ENCODE measurements around the gene LARP4B.

Gene LARP4B

DNA sequence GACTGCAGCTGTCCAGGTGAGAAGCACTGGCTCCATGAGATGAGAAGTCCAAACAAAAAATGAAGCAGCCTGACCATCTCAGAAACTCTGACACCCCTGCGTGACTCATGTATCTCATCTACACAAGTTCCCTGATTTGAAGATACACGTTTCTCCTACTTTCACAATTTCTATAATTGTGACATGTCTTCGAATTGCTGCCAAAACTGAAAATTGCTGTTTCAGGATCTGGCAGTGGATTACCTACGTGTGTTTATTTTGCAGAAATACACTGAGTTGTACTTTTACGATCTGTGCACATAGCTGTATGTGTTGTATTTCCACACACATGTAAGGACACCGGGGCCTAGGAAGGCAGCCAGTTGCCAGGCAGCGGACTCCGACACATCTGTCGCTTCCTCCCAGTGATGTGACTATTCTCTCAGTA lies 53.2 kb downstream of the LARP4B start:
- H3K4me1 ChIP-seq (ENCODE audit: control insufficient read depth in 2 of 2, insufficient read depth in 1 of 2, low read depth in 1 of 2, low read length in 2 of 2): no peaks in the 10 kb centered on the region
- no CpG with 5 or more reads among the region's 9 CpGs for WGBS, 2 donors (ENCODE audit: extremely low coverage in 2 of 2, insufficient read length in 2 of 2, insufficient replicate concordance in 1 of 2)
- no peak overlapping the region for H3K14ac ChIP-seq (ENCODE audit: low read length)
- H3K23ac ChIP-seq (ENCODE audit: low read depth, low read length, poor library complexity): no peak overlapping the region
- no peak overlapping the region for H3K4me2 ChIP-seq (ENCODE audit: insufficient read depth, low read length, poor library complexity, severe bottlenecking)
- no peak overlapping the region for H2BK120ac ChIP-seq (ENCODE audit: low read depth, low read length)
- H3K18ac ChIP-seq (ENCODE audit: low read length): no peak overlapping the region
- H3K4me3 ChIP-seq (ENCODE audit: low read length in 2 of 2): no peak overlapping the region
- no peaks in the 10 kb centered on the region for H3K9me3 ChIP-seq (replicated peaks in 1 of 2; ENCODE audit: control insufficient read depth in 2 of 2, insufficient read depth in 1 of 2, low read depth in 1 of 2, low read length in 2 of 2)
- DNase-seq (ENCODE audit: low spot score): no peak
- H4K91ac ChIP-seq (ENCODE audit: low read depth, low read length, poor library complexity): no peak overlapping the region
- H2AK5ac ChIP-seq (ENCODE audit: low read depth, low read length): no peak overlapping the region
- no peak overlapping the region for H2BK12ac ChIP-seq (ENCODE audit: low read length)
- H4K8ac ChIP-seq (ENCODE audit: low read depth, low read length): no peak overlapping the region
- no peak overlapping the region for H3K4ac ChIP-seq (ENCODE audit: low read length)
- H3K27me3 ChIP-seq (ENCODE audit: control insufficient read depth in 3 of 3, insufficient read depth in 3 of 3, low read depth in 1 of 3, low read length in 3 of 3): peaks cover 0 to 1% (median 0%) of the 10 kb centered on the region in 3 experiments
- no peak overlapping the region for H2AFZ ChIP-seq (ENCODE audit: low read length)
- no peak overlapping the region for H2BK15ac ChIP-seq (ENCODE audit: low read length)
- no peak overlapping the region for H2BK5ac ChIP-seq (ENCODE audit: low read length)
- H3K36me3 ChIP-seq (replicated peaks in 1 of 2; ENCODE audit: control insufficient read depth in 2 of 2, insufficient read depth in 2 of 2, low read length in 2 of 2): peaks cover 20 to 96% of the 10 kb centered on the region in 2 donors
- H3K9ac ChIP-seq (ENCODE audit: low read depth, low read length, poor library complexity): no peak overlapping the region
- no peak overlapping the region for H3K27ac ChIP-seq (replicated peaks; ENCODE audit: low read length)
- no peaks in the 10 kb centered on the region for H3K79me1 ChIP-seq (ENCODE audit: low read depth, low read length)

DNA sequence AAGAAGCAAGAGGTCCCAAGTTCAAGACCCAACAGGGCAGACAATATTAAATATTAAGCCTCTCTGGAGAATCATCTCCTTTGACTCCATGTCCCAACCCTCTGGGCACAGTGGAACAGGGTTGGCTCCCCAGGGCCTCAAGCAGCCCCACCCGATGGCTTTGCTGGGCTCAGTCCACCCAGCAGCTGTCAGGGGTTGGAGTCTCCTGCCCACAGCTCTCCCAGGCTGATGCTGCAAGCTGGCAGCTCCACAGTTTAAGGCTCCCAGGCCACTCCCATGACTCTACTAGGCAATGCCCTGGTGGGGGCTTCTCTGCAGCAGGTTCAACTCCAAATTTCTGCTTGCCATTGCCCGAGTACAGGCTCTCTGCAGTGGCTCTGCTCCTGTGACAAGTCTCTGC lies 55.1 kb downstream of the LARP4B start:
- Histone ChIP-seq H3K14ac (ENCODE audit: low read length) (no peak overlapping the region), H2AFZ (ENCODE audit: low read length) (no peak overlapping the region), H3K4ac (ENCODE audit: low read length) (no peak overlapping the region), H3K4me1 (ENCODE audit: control insufficient read depth in 2 of 2, insufficient read depth in 1 of 2, low read depth in 1 of 2, low read length in 2 of 2) (no peaks in the 10 kb centered on the region), H4K8ac (ENCODE audit: low read depth, low read length) (no peak overlapping the region), H3K36me3 (replicated peaks in 1 of 2; ENCODE audit: control insufficient read depth in 2 of 2, insufficient read depth in 2 of 2, low read length in 2 of 2) (peaks cover 21 to 96% of the 10 kb centered on the region in 2 donors), H2BK120ac (ENCODE audit: low read depth, low read length) (no peak overlapping the region), H3K23ac (ENCODE audit: low read depth, low read length, poor library complexity) (no peak overlapping the region), H3K27me3 (ENCODE audit: control insufficient read depth in 3 of 3, insufficient read depth in 3 of 3, low read depth in 1 of 3, low read length in 3 of 3) (peaks cover 0 to 1% (median 0%) of the 10 kb centered on the region in 3 experiments), H3K79me1 (ENCODE audit: low read depth, low read length) (peaks cover 10% of the 10 kb centered on the region), H4K91ac (ENCODE audit: low read depth, low read length, poor library complexity) (no peak overlapping the region), H3K18ac (ENCODE audit: low read length) (no peak overlapping the region), H2BK12ac (ENCODE audit: low read length) (no peak overlapping the region), H3K4me3 (ENCODE audit: low read length in 2 of 2) (no peak overlapping the region), H2AK5ac (ENCODE audit: low read depth, low read length) (no peak overlapping the region), H2BK15ac (ENCODE audit: low read length) (no peak overlapping the region), H2BK5ac (ENCODE audit: low read length) (no peak overlapping the region), H3K9me3 (replicated peaks in 1 of 2; ENCODE audit: control insufficient read depth in 2 of 2, insufficient read depth in 1 of 2, low read depth in 1 of 2, low read length in 2 of 2) (no peaks in the 10 kb centered on the region), H3K9ac (ENCODE audit: low read depth, low read length, poor library complexity) (no peak overlapping the region), H3K4me2 (ENCODE audit: insufficient read depth, low read length, poor library complexity, severe bottlenecking) (no peak overlapping the region), H3K27ac (replicated peaks; ENCODE audit: low read length) (no peak overlapping the region)
- DNase-seq (ENCODE audit: low spot score): no peak
- no CpG with 5 or more reads among the region's 2 CpGs for WGBS, 2 donors (ENCODE audit: extremely low coverage in 2 of 2, insufficient read length in 2 of 2, insufficient replicate concordance in 1 of 2)

DNA sequence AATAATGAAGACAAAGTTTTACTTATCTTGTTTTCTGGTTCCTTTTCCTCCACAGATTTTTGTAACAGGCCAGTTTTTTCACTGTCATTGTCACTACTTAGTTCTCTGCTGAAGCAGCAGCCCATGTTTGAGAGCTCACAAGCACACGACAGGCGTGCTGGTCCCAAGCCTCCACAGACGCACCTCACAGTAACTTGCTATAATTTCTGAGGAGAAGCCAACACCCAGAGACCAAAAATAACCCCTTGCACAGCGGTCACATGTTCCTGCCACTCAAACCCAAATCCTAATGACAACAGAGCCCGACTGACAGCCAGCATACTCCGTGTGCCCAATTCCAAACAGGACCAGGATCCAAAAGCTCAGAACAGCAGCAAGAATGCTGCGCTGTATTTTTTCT lies 58.5 kb downstream of the LARP4B start:
- H3K79me1 ChIP-seq (ENCODE audit: low read depth, low read length): peaks cover 13% of the 10 kb centered on the region
- no peaks in the 10 kb centered on the region for H3K9me3 ChIP-seq (replicated peaks in 1 of 2; ENCODE audit: control insufficient read depth in 2 of 2, insufficient read depth in 1 of 2, low read depth in 1 of 2, low read length in 2 of 2)
- DNase-seq (ENCODE audit: low spot score): no peak
- H2BK15ac ChIP-seq (ENCODE audit: low read length): no peak overlapping the region
- H3K14ac ChIP-seq (ENCODE audit: low read length): no peak overlapping the region
- no peak overlapping the region for H3K27ac ChIP-seq (replicated peaks; ENCODE audit: low read length)
- no peak overlapping the region for H3K9ac ChIP-seq (ENCODE audit: low read depth, low read length, poor library complexity)
- H4K91ac ChIP-seq (ENCODE audit: low read depth, low read length, poor library complexity): no peak overlapping the region
- no peak overlapping the region for H2AK5ac ChIP-seq (ENCODE audit: low read depth, low read length)
- no peak overlapping the region for H3K4ac ChIP-seq (ENCODE audit: low read length)
- H3K18ac ChIP-seq (ENCODE audit: low read length): no peak overlapping the region
- no peaks in the 10 kb centered on the region for H3K4me1 ChIP-seq (ENCODE audit: control insufficient read depth in 2 of 2, insufficient read depth in 1 of 2, low read depth in 1 of 2, low read length in 2 of 2)
- no peak overlapping the region for H2AFZ ChIP-seq (ENCODE audit: low read length)
- H3K27me3 ChIP-seq (ENCODE audit: control insufficient read depth in 3 of 3, insufficient read depth in 3 of 3, low read depth in 1 of 3, low read length in 3 of 3): no peaks in the 10 kb centered on the region
- H3K23ac ChIP-seq (ENCODE audit: low read depth, low read length, poor library complexity): no peak overlapping the region
- no peak overlapping the region for H3K4me2 ChIP-seq (ENCODE audit: insufficient read depth, low read length, poor library complexity, severe bottlenecking)
- H4K8ac ChIP-seq (ENCODE audit: low read depth, low read length): no peak overlapping the region
- no CpG with 5 or more reads among the region's 7 CpGs for WGBS, 2 donors (ENCODE audit: extremely low coverage in 2 of 2, insufficient read length in 2 of 2, insufficient replicate concordance in 1 of 2)
- H3K4me3 ChIP-seq (ENCODE audit: low read length in 2 of 2): no peak overlapping the region
- H2BK12ac ChIP-seq (ENCODE audit: low read length): no peak overlapping the region
- H3K36me3 ChIP-seq (replicated peaks in 1 of 2; ENCODE audit: control insufficient read depth in 2 of 2, insufficient read depth in 2 of 2, low read length in 2 of 2): peaks cover 10 to 88% of the 10 kb centered on the region in 2 donors
- no peak overlapping the region for H2BK120ac ChIP-seq (ENCODE audit: low read depth, low read length)
- H2BK5ac ChIP-seq (ENCODE audit: low read length): no peak overlapping the region

DNA sequence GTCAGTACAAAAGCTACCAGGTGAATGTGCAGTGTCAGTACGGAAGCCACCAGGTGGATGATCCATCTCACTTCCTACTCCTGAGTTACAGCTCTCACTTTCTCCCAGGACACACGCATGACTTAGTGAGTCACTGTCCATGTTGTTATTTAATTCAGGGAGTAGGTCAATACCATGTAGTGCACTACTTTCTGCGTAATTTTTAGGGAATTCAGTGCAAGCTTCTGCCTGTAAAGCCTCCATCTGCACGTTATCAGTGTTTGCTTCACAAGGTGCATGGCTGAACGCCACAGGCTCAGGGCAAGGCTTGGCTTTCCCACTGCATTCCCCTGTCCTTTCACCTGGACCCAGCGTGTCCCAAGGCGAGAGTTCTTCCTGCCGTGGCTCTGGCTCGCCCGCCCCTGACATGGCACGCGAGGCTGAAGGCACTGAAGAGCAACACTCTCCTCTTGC lies 59.5 kb downstream of the LARP4B start:
- peak overlapping the region; percentile 25 for H3K18ac ChIP-seq (ENCODE audit: low read length)
- no peaks in the 10 kb centered on the region for H3K9me3 ChIP-seq (replicated peaks in 1 of 2; ENCODE audit: control insufficient read depth in 2 of 2, insufficient read depth in 1 of 2, low read depth in 1 of 2, low read length in 2 of 2)
- peaks cover 8 to 83% of the 10 kb centered on the region in 2 donors for H3K36me3 ChIP-seq (replicated peaks in 1 of 2; ENCODE audit: control insufficient read depth in 2 of 2, insufficient read depth in 2 of 2, low read length in 2 of 2)
- no peak overlapping the region for H3K4me2 ChIP-seq (ENCODE audit: insufficient read depth, low read length, poor library complexity, severe bottlenecking)
- no peak overlapping the region for H2BK15ac ChIP-seq (ENCODE audit: low read length)
- peak overlapping the region; percentile 22 for H3K9ac ChIP-seq (ENCODE audit: low read depth, low read length, poor library complexity)
- no CpG with 5 or more reads among the region's 12 CpGs for WGBS, 2 donors (ENCODE audit: extremely low coverage in 2 of 2, insufficient read length in 2 of 2, insufficient replicate concordance in 1 of 2)
- no peak overlapping the region for H2BK120ac ChIP-seq (ENCODE audit: low read depth, low read length)
- H3K14ac ChIP-seq (ENCODE audit: low read length): no peak overlapping the region
- no peak overlapping the region for H2BK12ac ChIP-seq (ENCODE audit: low read length)
- no peak overlapping the region for H3K27ac ChIP-seq (replicated peaks; ENCODE audit: low read length)
- H2AFZ ChIP-seq (ENCODE audit: low read length): no peak overlapping the region
- no peak overlapping the region for H4K8ac ChIP-seq (ENCODE audit: low read depth, low read length)
- DNase-seq (ENCODE audit: low spot score): no peak
- no peak overlapping the region for H3K4ac ChIP-seq (ENCODE audit: low read length)
- peak overlapping the region; percentile 16 for H4K91ac ChIP-seq (ENCODE audit: low read depth, low read length, poor library complexity)
- H3K23ac ChIP-seq (ENCODE audit: low read depth, low read length, poor library complexity): peak overlapping the region; percentile 81
- no peak overlapping the region for H2AK5ac ChIP-seq (ENCODE audit: low read depth, low read length)
- H2BK5ac ChIP-seq (ENCODE audit: low read length): no peak overlapping the region
- H3K27me3 ChIP-seq (ENCODE audit: control insufficient read depth in 3 of 3, insufficient read depth in 3 of 3, low read depth in 1 of 3, low read length in 3 of 3): no peaks in the 10 kb centered on the region
- no peaks in the 10 kb centered on the region for H3K4me1 ChIP-seq (ENCODE audit: control insufficient read depth in 2 of 2, insufficient read depth in 1 of 2, low read depth in 1 of 2, low read length in 2 of 2)
- no peak overlapping the region for H3K4me3 ChIP-seq (ENCODE audit: low read length in 2 of 2)
- H3K79me1 ChIP-seq (ENCODE audit: low read depth, low read length): peaks cover 13% of the 10 kb centered on the region
